SH-SY5Y (cell line): ENCODE data around the gene SH3D21.

ENCODE experiments used
- GATA2 ChIP-seq: IDR thresholded peaks from 2 replicates; pipeline ENCODE4 v1.6.1; 2011; ENCODE audit warnings: mild to moderate bottlenecking, low read depth, low read length
- GATA3 ChIP-seq: IDR thresholded peaks from 2 replicates; pipeline ENCODE4 v1.6.1; 2011; ENCODE audit warnings: low read depth, mild to moderate bottlenecking, low read length, moderate library complexity

GRCh38 chr1:36350659-36351226 is 44.6 kb downstream of the SH3D21 start:
- TF ChIP-seq GATA3 (no peak), GATA2 (no peak)
